ENCODE data around the gene P2RX6.

- TF ChIP-seq CTCF (IDR thresholded peaks at IDR 0.05) (no peak), POLR2A (IDR thresholded peaks at IDR 0.05; ENCODE audit: low read depth) (no peak)
Measured at GRCh38 chr22:21075516-21076138, 60.7 kb downstream of the P2RX6 start.
